Neutrophil (primary cell): ENCODE data around the gene CBX3.

Experiments used
- H3K27ac ChIP-seq: fragments of 200-600 bp; sonication (generic); 2 replicates; pipeline ENCODE4 v1.5.1; 2016; ENCODE audit warnings: mild to moderate bottlenecking, moderate library complexity
- H3K27me3 ChIP-seq: fragments of 200-600 bp; sonication (generic); 2 replicates; pipeline ENCODE4 v1.6.0; 2016; ENCODE audit warnings: mild to moderate bottlenecking
- H3K36me3 ChIP-seq: fragments of 200-600 bp; sonication (generic); 2 replicates; pipeline ENCODE4 v1.5.1; 2017
- H3K4me1 ChIP-seq, 2 experiments: fragments of 200-600 bp in 1 of 2; sonication (generic) in 1 of 2; 1 replicate in 1 of 2; 2 replicates in 1 of 2; pipeline versions ENCODE4 v1.5.1 to v1.6.1; 2013 to 2016; ENCODE audit warnings: low read depth in 1 of 2, low read length in 1 of 2, mild to moderate bottlenecking in 1 of 2, moderate library complexity in 1 of 2; ENCODE audit not compliant: control insufficient read depth in 1 of 2, insufficient read depth in 1 of 2
- H3K4me3 ChIP-seq, 2 experiments: fragments of 200-600 bp in 1 of 2; sonication (generic) in 1 of 2; 1 replicate in 1 of 2; 2 replicates in 1 of 2; pipeline ENCODE4 v1.5.1; 2013 to 2016; ENCODE audit warnings: low read depth in 1 of 2, low read length in 1 of 2, mild to moderate bottlenecking in 1 of 2, moderate library complexity in 1 of 2
- H3K9me3 ChIP-seq: fragments of 200-600 bp; sonication (generic); 2 replicates; pipeline ENCODE4 v1.5.1; 2016
- TF ChIP-seq, protein P1 (sequence below): fragments of 200-600 bp; sonication (generic); IDR thresholded peaks from 2 replicates; pipeline ENCODE4 v1.5.1; 2016; ENCODE audit warnings: antibody characterized with exemption

CBX3 gene

DNA sequence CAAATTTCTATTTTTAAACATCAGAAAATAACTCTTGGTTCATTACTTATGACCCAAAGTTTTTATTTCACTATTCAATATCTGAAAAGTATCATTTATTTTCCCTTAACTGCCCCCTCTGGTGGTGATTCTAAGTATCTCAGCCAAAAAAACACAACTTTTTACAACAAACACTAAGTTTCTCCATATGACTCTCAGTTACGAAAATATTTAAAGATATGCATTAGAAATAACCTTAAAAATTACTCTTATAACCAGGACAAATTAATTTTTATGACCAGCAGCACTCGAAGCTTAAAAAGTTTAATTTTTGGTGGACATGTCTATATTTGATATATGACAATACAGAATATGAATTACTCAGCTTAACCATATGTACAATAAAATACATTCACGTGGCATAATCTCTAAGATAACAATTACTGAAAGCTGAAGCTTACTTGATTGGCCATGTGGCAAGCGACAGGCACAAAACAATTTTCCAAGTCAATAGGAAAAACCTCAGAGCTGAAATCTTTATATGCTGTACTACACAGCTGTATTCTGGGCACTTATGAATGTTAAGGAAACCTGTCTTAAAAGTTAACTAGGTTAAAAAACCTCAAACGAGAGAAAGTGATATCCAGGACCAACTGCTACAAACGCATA lies 3.3 kb upstream of the CBX3 start:
- H3K9me3 ChIP-seq = no peaks in the 10 kb centered on the region
- H3K4me3 ChIP-seq = peak overlapping the region; percentile 96 to 99
- H3K27ac ChIP-seq = peak overlapping the region; percentile 98
- peaks cover 51 to 52% of the 10 kb centered on the region in 2 experiments for H3K4me1 ChIP-seq
- TF ChIP-seq, protein P1, sequence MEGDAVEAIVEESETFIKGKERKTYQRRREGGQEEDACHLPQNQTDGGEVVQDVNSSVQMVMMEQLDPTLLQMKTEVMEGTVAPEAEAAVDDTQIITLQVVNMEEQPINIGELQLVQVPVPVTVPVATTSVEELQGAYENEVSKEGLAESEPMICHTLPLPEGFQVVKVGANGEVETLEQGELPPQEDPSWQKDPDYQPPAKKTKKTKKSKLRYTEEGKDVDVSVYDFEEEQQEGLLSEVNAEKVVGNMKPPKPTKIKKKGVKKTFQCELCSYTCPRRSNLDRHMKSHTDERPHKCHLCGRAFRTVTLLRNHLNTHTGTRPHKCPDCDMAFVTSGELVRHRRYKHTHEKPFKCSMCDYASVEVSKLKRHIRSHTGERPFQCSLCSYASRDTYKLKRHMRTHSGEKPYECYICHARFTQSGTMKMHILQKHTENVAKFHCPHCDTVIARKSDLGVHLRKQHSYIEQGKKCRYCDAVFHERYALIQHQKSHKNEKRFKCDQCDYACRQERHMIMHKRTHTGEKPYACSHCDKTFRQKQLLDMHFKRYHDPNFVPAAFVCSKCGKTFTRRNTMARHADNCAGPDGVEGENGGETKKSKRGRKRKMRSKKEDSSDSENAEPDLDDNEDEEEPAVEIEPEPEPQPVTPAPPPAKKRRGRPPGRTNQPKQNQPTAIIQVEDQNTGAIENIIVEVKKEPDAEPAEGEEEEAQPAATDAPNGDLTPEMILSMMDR = peak; percentile 82
- H3K27me3 ChIP-seq = no peaks in the 10 kb centered on the region
- H3K36me3 ChIP-seq = peaks cover 42% of the 10 kb centered on the region

DNA sequence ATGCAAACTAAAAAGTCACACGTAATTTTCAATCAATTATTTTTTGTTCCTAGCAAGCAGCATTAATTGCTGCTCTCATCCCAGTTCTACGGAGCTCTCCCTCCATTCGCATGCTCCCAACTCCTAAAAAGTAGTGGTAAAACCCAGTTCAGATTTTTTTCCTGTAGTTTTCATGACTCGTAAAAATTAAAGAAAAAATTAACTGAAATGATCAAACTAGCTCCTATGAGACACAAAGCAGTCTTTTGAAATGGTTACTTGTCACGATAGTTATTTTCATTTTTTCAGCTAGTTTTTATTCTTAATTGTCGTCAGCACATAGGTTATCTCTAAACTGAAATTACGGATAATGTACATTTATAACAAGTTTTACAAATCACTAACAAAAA lies 2.8 kb upstream of the CBX3 start:
- TF ChIP-seq, protein P1 = no peak
- peaks cover 54 to 56% of the 10 kb centered on the region in 2 experiments for H3K4me1 ChIP-seq
- H3K36me3 ChIP-seq = peaks cover 36% of the 10 kb centered on the region

DNA sequence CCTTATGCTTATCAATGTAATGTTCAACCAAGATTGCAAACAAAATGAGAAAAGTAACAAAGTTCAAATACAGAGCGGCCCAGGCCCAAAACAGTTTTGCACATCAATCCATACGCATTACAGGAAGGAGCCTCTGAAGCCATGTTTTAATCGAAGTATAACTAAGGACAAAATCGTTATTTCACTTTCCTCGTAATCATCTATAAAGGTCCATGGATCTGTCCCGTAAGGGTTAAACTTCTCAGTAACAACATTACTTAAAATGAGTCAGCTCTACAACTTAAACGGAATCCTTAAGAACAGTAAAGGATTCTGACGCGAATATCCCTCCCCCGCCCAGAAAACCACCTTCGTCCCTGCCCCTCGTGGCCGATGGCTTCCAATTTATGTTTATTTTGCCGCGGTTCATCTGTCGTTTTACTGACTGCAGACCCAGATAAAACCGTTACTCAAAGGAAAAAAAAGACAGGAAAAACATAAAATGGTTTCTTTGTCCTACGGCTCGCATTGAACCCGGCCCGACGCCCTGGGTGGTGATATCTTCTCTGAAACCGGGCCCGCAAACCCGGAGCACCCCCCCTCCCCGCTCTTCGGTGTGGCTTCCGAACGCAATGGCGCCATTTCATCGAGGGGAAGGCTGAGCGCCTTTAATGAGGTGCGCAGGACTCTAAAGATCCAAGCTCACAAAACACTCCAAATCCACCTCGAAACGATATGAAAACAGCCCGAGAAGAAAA lies 2.1 kb upstream of the CBX3 start:
- Histone ChIP-seq H3K27ac (peak overlapping the region; percentile 98), H3K36me3 (peaks cover 29% of the 10 kb centered on the region), H3K4me1 (peaks cover 61 to 63% of the 10 kb centered on the region in 2 experiments), H3K4me3 (peak overlapping the region; percentile 96 to 99), H3K9me3 (no peaks in the 10 kb centered on the region), H3K27me3 (no peaks in the 10 kb centered on the region)
- TF ChIP-seq, protein P1 = no peak

More for the DNA sequence above, 2.8 kb upstream of the CBX3 start:
- Histone ChIP-seq H3K9me3 (no peaks in the 10 kb centered on the region), H3K27ac (peak overlapping the region; percentile 98), H3K4me3 (peak overlapping the region; percentile 96 to 99), H3K27me3 (no peaks in the 10 kb centered on the region)

DNA sequence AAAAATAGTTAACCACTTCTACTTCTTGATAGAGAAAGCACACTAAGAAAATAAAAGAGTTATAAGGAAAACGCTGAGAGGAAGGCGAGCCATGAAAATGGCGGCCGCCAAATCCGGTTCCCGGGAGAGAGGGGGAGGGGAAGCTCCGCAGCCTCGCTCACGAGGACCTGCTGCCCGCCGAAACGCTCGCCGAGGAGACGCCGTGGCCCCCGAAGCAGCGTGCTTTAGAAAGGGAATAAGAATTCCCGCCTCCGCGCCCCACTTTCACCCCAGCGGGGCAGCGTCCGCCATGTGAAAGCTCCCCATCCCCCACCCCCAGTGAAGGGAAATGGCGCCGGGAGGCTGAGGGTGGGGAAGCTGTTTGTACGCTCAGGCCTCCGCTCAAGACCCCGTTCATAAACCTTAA lies 1.5 kb upstream of the CBX3 start:
- Histone ChIP-seq H3K27ac (peak overlapping the region; percentile 98), H3K36me3 (peaks cover 24% of the 10 kb centered on the region), H3K9me3 (no peaks in the 10 kb centered on the region), H3K27me3 (no peaks in the 10 kb centered on the region), H3K4me1 (peaks cover 67 to 68% of the 10 kb centered on the region in 2 experiments), H3K4me3 (peak overlapping the region; percentile 96 to 99)
- TF ChIP-seq, protein P1 = no peak

DNA sequence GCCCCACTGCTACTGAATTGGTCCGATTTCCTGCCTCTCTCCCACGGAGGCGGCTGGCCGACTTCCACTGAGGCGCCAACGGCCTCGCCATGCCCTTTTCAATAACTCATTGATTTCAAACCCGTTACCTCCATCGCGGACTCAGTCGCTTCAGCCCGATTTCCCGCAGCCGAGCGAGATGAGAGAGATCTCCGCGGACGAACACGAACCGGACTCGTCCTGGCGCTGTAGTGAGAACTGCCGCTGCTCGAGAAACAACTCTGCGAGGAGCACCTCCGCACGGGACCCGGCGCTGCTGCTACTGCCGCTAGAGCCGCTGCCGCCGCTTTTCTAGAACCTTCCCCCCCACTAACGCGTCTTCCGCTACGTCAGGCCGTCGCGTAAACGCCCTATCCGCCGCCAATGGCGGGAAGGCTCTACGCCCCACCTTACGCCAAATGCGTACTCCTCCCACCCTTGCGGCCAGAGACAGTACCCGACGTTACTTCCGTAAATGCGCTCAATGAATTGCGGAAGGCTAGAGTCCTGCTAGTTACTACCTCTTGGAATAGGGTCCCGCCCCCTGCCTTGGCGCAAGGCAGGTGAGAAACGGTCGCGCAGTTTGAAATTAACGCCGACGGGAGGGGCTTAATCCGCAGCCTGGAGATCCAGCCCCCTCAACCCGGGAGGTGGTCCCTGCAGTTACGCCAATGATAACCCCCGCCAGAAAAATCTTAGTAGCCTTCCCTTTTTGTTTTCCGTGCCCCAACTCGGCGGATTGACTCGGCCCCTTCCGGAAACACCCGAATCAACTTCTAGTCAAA lies 900 bp upstream of the CBX3 start, which contains the start of gene HNRNPA2B1:
Gene HNRNPA2B1 (minus strand): TSS at position 303 of the 803 bp plus-strand sequence. CDS start 169 bp downstream, at position 134.
- Histone ChIP-seq H3K36me3 (peaks cover 18% of the 10 kb centered on the region), H3K27ac (peak within 1 kb of the TSS; percentile 98), H3K4me1 (peaks cover 66 to 72% of the 10 kb centered on the region in 2 experiments), H3K4me3 (peak within 1 kb of the TSS; percentile 96 to 99), H3K27me3 (no peaks in the 10 kb centered on the region), H3K9me3 (no peaks in the 10 kb centered on the region)
- TF ChIP-seq, protein P1 = peak; percentile 57
